Mesodermal cell (in vitro differentiated cells): ENCODE results near the gene CEP112.
A peak's percentile ranks its signal among the peaks of the same experiment; 100 is the strongest.
"Not testable (repeated sequence)": the region's sequence is repeated elsewhere in the genome, so short reads cannot be mapped to it uniquely, and the experiment has no call there.

Experiments used
- H3K27ac ChIP-seq: 2 replicates; pipeline ENCODE4 v1.7.0; 2013; ENCODE audit warnings: mild to moderate bottlenecking, low read depth, low read length, moderate library complexity; ENCODE audit not compliant: severe bottlenecking
- H3K36me3 ChIP-seq: 2 replicates; pipeline ENCODE4 v1.7.1; 2013; ENCODE audit warnings: mild to moderate bottlenecking, low read length, moderate library complexity; ENCODE audit not compliant: control insufficient read depth, insufficient read depth
- H3K4me1 ChIP-seq: one replicate; pipeline ENCODE4 v1.7.1; 2013; ENCODE audit warnings: mild to moderate bottlenecking, low read length; ENCODE audit not compliant: insufficient read depth, control insufficient read depth, poor library complexity, severe bottlenecking
- H3K4me3 ChIP-seq: 2 replicates; pipeline ENCODE4 v1.7.0; 2013; ENCODE audit warnings: low read length, control low read depth, mild to moderate bottlenecking; ENCODE audit not compliant: insufficient read depth, poor library complexity, severe bottlenecking; ENCODE audit errors: extremely low read depth
- H3K9me3 ChIP-seq: 2 replicates; pipeline ENCODE4 v1.7.1; 2013; ENCODE audit warnings: mild to moderate bottlenecking, low read length, moderate library complexity; ENCODE audit not compliant: control insufficient read depth
- WGBS, 2 experiments: methylation state at CpG; one replicate each; pipeline ENCODE4 v1.1.5; 2013; ENCODE audit warnings: missing lambda C conversion rate in 2 of 2; ENCODE audit not compliant: insufficient coverage in 2 of 2; 5-methylcytosine and 5-hydroxymethylcytosine counted together

Gene CEP112

DNA sequence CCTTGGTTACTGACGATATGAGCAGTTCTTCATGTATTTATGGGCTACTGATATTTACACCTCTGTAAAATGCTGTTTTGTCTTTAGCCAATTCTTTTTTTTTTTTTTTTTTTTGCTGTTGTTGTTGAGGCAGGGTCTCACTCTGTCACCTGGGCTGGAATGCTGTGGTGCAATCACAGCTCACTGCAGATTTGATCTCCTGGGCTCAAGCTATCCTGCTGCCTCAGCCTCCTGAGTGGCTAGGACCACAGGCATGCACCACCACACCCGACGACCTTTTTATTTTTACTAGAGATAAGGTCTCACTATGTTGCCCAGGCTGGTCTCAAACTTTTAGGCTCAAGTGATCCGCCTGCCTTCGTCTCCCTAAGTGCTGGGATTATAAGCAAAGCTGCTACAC, 405.5 kb downstream of the CEP112 start:
- H3K27ac ChIP-seq = no peak overlapping the region
- no peaks in the 10 kb centered on the region for H3K36me3 ChIP-seq
- 89 to 100% methylated on average over 4 of the region's 5 CpGs for WGBS, 2 experiments
- peaks cover 10% of the 10 kb centered on the region for H3K4me1 ChIP-seq
- no peaks in the 10 kb centered on the region for H3K9me3 ChIP-seq
- no peak overlapping the region for H3K4me3 ChIP-seq

DNA sequence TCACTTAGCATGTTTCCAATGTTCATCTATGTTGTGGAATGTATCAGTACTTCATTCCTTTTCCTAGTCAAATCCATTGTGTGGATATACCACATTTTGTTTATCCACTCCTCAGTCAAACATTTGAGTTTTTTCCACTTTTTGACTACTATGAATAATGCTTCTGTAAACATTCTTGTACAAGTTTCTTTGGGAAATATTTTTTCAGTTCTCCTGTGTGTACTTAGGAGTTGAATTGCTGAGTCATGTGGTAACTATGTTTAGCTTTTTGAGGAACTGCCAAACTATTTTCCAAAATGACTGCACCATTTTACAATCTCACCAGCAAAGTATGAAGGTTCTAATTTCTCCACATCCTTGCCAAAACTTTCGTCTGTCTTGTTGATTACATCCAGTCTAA, 406.8 kb downstream of the CEP112 start:
- H3K36me3 ChIP-seq = no peaks in the 10 kb centered on the region
- no peak overlapping the region for H3K4me3 ChIP-seq
- H3K4me1 ChIP-seq = peaks cover 10% of the 10 kb centered on the region
- no peaks in the 10 kb centered on the region for H3K9me3 ChIP-seq
- H3K27ac ChIP-seq = peak overlapping the region; percentile 68
- WGBS, 2 experiments = no CpG with 5 or more reads among the region's 1 CpG

DNA sequence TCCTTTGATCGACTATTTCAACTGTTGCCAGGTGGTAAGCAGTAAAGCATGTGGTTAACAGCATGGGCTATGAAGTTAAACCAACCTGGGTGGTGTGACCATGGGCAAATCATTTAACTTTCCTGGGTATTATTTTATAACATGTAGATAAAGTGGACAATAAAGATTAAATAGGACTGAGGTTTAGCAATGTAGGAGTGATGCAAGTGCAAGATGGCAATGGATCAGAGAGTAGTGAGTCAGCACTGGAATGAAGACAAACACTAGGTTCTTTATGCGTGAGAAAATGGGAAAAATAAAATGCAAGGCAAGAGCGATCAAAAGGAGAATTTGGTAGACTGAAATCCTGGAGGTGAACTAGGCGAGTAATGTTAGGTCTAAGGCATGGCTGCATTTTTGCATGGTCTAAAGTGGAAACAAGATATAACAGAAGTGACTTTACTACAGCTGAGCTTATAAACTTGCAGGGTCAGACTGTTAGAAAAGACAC, 408.0 kb downstream of the CEP112 start:
- H3K4me1 ChIP-seq = peaks cover 10% of the 10 kb centered on the region

GRCh38 chr17:65782104-65782706, 409.7 kb downstream of the CEP112 start:
- H3K4me3 ChIP-seq, H3K27ac ChIP-seq, H3K36me3 ChIP-seq, H3K9me3 ChIP-seq: not testable (repeated sequence)
- WGBS, 2 experiments = 33% methylated on average over 1 of the region's 1 CpG; no CpG with 5 or more reads in 1 of the 2 experiments
- H3K4me1 ChIP-seq = peaks cover 10% of the 10 kb centered on the region

More for the DNA sequence above, 408.0 kb downstream of the CEP112 start:
- Histone ChIP-seq H3K4me3 (no peak overlapping the region), H3K36me3 (no peaks in the 10 kb centered on the region), H3K9me3 (no peaks in the 10 kb centered on the region), H3K27ac (no peak overlapping the region)
- WGBS, 2 experiments = 85 to 97% methylated on average over 3 of the region's 4 CpGs

DNA sequence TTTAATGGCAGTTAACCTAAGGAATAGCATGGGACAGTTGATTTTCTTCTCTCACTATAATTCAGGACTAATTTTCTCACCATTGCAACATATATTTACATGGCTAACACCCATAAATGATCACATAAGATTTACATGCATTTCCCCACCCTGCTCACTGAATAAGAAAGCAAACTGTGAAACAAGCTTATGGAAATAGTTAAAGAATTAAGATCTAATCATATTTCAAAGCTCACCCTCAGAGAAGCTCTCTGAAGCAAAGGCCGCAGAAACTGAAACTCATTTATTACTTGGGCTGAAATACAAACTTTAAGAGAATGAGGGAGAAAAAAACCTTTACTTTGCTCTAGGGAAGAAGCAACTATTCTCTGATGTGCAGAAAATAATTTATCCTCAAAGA, 411.8 kb downstream of the CEP112 start:
- Histone ChIP-seq H3K9me3 (no peaks in the 10 kb centered on the region), H3K27ac (no peak overlapping the region), H3K36me3 (no peaks in the 10 kb centered on the region), H3K4me1 (peaks cover 3% of the 10 kb centered on the region), H3K4me3 (no peak overlapping the region)
- WGBS, 2 experiments = no CpG with 5 or more reads among the region's 1 CpG

DNA sequence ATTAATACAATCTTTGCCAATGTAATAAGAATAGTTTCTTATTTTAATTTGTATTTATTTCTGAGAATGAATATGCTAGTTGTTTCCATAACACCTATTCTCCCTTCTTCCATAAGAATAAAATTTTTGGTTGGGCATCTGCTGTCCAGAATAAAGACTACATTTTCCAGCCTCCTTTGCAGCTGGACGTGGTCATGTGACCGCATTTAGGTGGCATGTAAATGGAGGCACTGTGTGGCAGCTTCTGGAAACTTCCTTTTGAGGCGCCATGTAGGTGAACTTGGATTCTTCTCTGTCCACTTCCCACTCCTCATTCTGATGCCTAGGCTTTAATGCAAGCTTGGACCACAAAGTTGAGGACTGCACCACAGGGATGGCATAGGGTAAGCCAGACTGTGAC, 415.0 kb downstream of the CEP112 start:
- WGBS, 2 experiments = 83 to 100% methylated on average over 1 to 3 of the region's 3 CpGs
- H3K9me3 ChIP-seq = no peaks in the 10 kb centered on the region
- peaks cover 5% of the 10 kb centered on the region for H3K4me1 ChIP-seq
- H3K27ac ChIP-seq = no peak overlapping the region
- no peak overlapping the region for H3K4me3 ChIP-seq
- no peaks in the 10 kb centered on the region for H3K36me3 ChIP-seq

- WGBS, 2 experiments = 91 to 94% methylated on average over 4 to 5 of the region's 6 CpGs
- Histone ChIP-seq H3K27ac (peak overlapping the region; percentile 72), H3K4me3 (no peak overlapping the region), H3K4me1 (peaks cover 5% of the 10 kb centered on the region), H3K36me3 (no peaks in the 10 kb centered on the region), H3K9me3 (peaks cover 3% of the 10 kb centered on the region)
These were observed 417.1 kb downstream of the CEP112 start for GRCh38 chr17:65774787-65775186.

DNA sequence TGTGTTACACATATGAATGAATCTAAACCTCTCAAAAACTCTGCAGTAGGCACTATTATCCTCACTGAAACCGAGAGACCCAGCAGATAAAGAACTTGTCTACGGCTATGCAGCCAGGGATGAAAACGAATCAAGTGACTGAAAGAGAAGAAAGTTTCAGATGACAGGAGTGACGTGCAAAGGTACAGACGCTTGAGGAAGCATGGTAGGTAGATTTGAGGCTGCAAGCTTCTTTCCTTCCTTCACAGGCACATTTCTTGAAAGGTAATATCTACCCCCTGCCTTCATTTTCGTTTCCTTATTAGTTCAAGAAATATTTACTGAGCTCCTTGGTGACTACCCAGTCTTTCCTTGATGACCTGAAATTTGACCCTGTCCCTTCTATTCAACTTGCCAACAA, 418.9 kb downstream of the CEP112 start:
- H3K36me3 ChIP-seq = no peaks in the 10 kb centered on the region
- WGBS, 2 experiments = 81 to 97% methylated on average over 4 to 6 of the region's 6 CpGs
- no peak overlapping the region for H3K4me3 ChIP-seq
- no peak overlapping the region for H3K27ac ChIP-seq
- peaks cover 5% of the 10 kb centered on the region for H3K4me1 ChIP-seq
- peaks cover 3% of the 10 kb centered on the region for H3K9me3 ChIP-seq

DNA sequence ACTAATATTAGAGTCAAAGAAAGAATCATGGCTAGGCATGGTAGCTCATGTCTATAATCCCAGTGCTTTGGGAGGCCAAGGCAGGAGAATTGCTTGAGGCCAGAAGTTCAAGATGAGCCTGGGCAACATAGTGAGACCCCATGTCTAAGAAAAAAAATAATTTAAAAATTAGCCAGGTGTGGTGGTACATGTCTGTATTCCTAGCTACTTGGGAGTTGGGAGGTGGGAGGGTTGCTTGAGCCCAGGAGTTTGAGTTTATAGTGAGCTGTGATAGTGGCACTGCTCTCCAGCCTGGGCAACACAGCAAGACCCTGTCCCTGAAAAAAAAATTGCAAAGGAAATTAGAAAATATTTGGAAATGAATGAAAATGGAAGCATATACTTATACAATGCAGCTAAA, 420.2 kb downstream of the CEP112 start:
- Histone ChIP-seq H3K4me1 (peaks cover 5% of the 10 kb centered on the region), H3K4me3 (no peak overlapping the region), H3K27ac (no peak overlapping the region), H3K36me3 (no peaks in the 10 kb centered on the region), H3K9me3 (peaks cover 3% of the 10 kb centered on the region)

DNA sequence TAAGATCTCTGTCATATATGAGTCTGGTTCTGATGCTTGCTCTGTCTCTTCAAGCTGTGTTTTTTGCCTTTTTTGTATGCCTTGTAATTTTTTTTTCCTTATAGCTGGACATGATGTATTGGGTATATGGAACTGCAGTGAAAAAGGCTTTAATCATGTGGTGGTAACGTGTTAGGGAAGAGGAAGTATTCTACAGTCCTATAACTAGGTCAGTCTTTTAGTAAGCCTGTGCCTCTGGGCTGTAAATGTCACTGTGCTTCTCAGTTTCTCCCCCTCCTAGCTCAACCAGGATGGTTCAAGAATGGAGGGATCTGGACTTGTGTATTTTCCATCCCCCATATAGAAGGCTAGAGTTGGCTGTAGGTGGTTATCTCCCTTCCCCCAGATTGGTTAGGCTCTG, 428.1 kb downstream of the CEP112 start:
- Histone ChIP-seq H3K4me1 (no peaks in the 10 kb centered on the region), H3K9me3 (no peaks in the 10 kb centered on the region), H3K36me3 (no peaks in the 10 kb centered on the region), H3K4me3 (no peak overlapping the region), H3K27ac (no peak overlapping the region)
- no CpG with 5 or more reads among the region's 1 CpG for WGBS, 2 experiments

DNA sequence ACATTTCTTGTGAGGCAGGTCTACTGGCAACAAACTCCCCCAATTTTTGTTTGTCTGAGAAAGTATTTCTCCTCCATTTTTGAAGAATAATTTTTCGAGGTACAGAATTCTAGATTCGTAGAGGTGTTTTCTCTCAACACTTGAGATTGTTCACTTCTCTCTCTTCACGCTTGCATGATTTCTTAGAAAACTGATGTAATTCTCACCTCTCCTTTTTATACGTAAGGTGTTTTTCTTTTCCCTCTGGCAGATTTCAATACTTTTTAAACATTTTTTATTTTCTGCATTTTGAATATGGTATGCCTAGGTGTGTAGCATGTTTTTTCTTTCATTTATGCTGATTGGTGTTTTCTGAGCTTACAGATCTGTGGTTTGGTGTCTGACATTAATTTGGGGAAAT, 429.0 kb downstream of the CEP112 start:
- WGBS, 2 experiments = 96% methylated on average over 3 of the region's 4 CpGs; no CpG with 5 or more reads in 1 of the 2 experiments
- Histone ChIP-seq H3K4me1 (no peaks in the 10 kb centered on the region), H3K4me3 (no peak overlapping the region), H3K9me3 (no peaks in the 10 kb centered on the region), H3K27ac (no peak overlapping the region), H3K36me3 (no peaks in the 10 kb centered on the region)
